Omental fat pad (tissue), 4 donors: ENCODE data around the gene RSAD2. TPM values are rescaled to one million over a fixed set of nuclear protein-coding genes. Genes with fewer than 3 reads are reported as not detected.
"Not testable (repeated sequence)": the region's sequence is repeated elsewhere in the genome, so short reads cannot be mapped to it uniquely, and the experiment has no call there.

Experiments
- ATAC-seq: fragments of 150-250 bp; one replicate; pipeline ENCODE4 v1.9.1; 2016; ENCODE audit warnings: mild to moderate bottlenecking, moderate library complexity; ENCODE audit not compliant: low FRiP score
- DNase-seq: peaks from one replicate; pipeline ENCODE4 v3.0.0-alpha.2; 2019; ENCODE audit warnings: low spot score
- CTCF ChIP-seq, 3 donors: fragments of 450-650 bp; IDR thresholded peaks; one replicate each; pipeline ENCODE4 v1.5.1; 2016 to 2017; ENCODE audit warnings: antibody characterized with exemption in 3 of 3, mild to moderate bottlenecking in 3 of 3, moderate library complexity in 2 of 3
- total RNA-seq, 4 donors: library from RNA; depleted of rRNA; stranded (reverse); fragments of >200 nt; gene quantifications; one replicate each; pipeline ENCODE4 v1.1.0, GENCODE V29; 2016

Gene RSAD2
- total RNA-seq, 4 donors from 2014 or later, result 0.56 to 25.1 (median 3.9) TPM

- DNase-seq (no peak), ATAC-seq (no peak)
- no peak for TF ChIP-seq CTCF (IDR thresholded peaks at IDR 0.05)
Observed at GRCh38 chr2:6934758-6935651, 57.4 kb downstream of the RSAD2 start.

- DNase-seq, result not testable (repeated sequence)
Observed at GRCh38 chr2:6935652-6936020, 58.1 kb downstream of the RSAD2 start.

GRCh38 chr2:6937157-6937556 lies 59.6 kb downstream of the RSAD2 start:
- ATAC-seq (no peak), DNase-seq (no peak)
- no peak for TF ChIP-seq CTCF (IDR thresholded peaks at IDR 0.05)

More at GRCh38 chr2:6935652-6936020, 58.1 kb downstream of the RSAD2 start:
- ATAC-seq, result not testable (repeated sequence)

GRCh38 chr2:6937582-6937981 lies 60.0 kb downstream of the RSAD2 start:
- no peak for TF ChIP-seq CTCF (IDR thresholded peaks at IDR 0.05)
- DNase-seq (no peak), ATAC-seq (no peak)

- ATAC-seq, result no peak
- TF ChIP-seq CTCF (IDR thresholded peaks at IDR 0.05), result no peak
- no peak for DNase-seq
Observed at GRCh38 chr2:6939071-6939470, 61.5 kb downstream of the RSAD2 start.

- TF ChIP-seq CTCF (IDR thresholded peaks at IDR 0.05), result no peak
- DNase-seq (no peak), ATAC-seq (no peak)
Observed at GRCh38 chr2:6940820-6941219, 63.2 kb downstream of the RSAD2 start.

GRCh38 chr2:6941299-6942046 lies 63.9 kb downstream of the RSAD2 start:
- ATAC-seq, result no peak
- TF ChIP-seq CTCF (IDR thresholded peaks at IDR 0.05), result no peak
- no peak for DNase-seq
